RWPE1 (cell line): Measurements from ENCODE around the gene SETBP1.

Experiments
- CTCF ChIA-PET: fragments of 350-600 bp; sonication (Branson Sonifier 250); formaldehyde crosslinking; extraction: SDS; loops from one replicate; lab custom pipeline; 2021; lab: Yijun Ruan, JAX
- POLR2A ChIA-PET: fragments of 400-600 bp; formaldehyde crosslinking; extraction: SDS; loops from one replicate; lab custom pipeline; 2020; ENCODE audit warnings: antibody characterized with exemption; ENCODE audit not compliant: low non-redundant PET; lab: Yijun Ruan, JAX
- DNase-seq: peaks from one replicate; pipeline ENCODE4 v3.0.0; 2012; ENCODE audit warnings: low spot score
- H3K27ac ChIP-seq: fragments of 450-650 bp; 2 replicates; pipeline ENCODE4 v1.5.1; 2017
- CTCF ChIP-seq: fragments of 450-650 bp; conservative IDR thresholded peaks from 2 replicates; pipeline ENCODE4 v1.5.1; 2017; ENCODE audit warnings: low read depth, mild to moderate bottlenecking

SETBP1 gene

GRCh38 chr18:45061359-45061758, 380.7 kb downstream of the SETBP1 start:
- no peak overlapping the region for H3K27ac ChIP-seq
- ChIA-PET CTCF (interaction anchor here (0.6 kb wide), 1 partner anchor 504 kb away, joined by 3 read pairs; no protein-coding TSS in a partner anchor), POLR2A (interaction anchor here (0.5 kb wide), 1 partner anchor 45 kb away, joined by 5 read pairs; no protein-coding TSS in a partner anchor)
- no peak for DNase-seq
- no peak for TF ChIP-seq CTCF

- POLR2A ChIA-PET, result no interaction called here
- TF ChIP-seq CTCF, result no peak
- CTCF ChIA-PET, result no interaction called here
- no peak for DNase-seq
- H3K27ac ChIP-seq, result no peak overlapping the region
These were observed 382.8 kb downstream of the SETBP1 start for GRCh38 chr18:45063246-45064038.

- CTCF ChIA-PET, result no interaction called here
- POLR2A ChIA-PET, result no interaction called here
- no peak for DNase-seq
- no peak overlapping the region for H3K27ac ChIP-seq
- no peak for TF ChIP-seq CTCF
These were observed 385.5 kb downstream of the SETBP1 start for GRCh38 chr18:45066210-45066609.

- DNase-seq, result no peak
- TF ChIP-seq CTCF, result no peak
- CTCF ChIA-PET, result no interaction called here
- POLR2A ChIA-PET, result no interaction called here
- no peak overlapping the region for H3K27ac ChIP-seq
These were observed 386.2 kb downstream of the SETBP1 start for GRCh38 chr18:45066886-45067285.

GRCh38 chr18:45068400-45069094, 387.9 kb downstream of the SETBP1 start:
- TF ChIP-seq CTCF, result no peak
- no peak for DNase-seq
- ChIA-PET POLR2A (no interaction called here), CTCF (interaction anchor here (0.5 kb wide), 1 partner anchor 130 kb away, joined by 3 read pairs; no protein-coding TSS in a partner anchor)
- H3K27ac ChIP-seq, result no peak overlapping the region

GRCh38 chr18:45069546-45069945, 388.9 kb downstream of the SETBP1 start:
- ChIA-PET CTCF (no interaction called here), POLR2A (no interaction called here)
- no peak overlapping the region for H3K27ac ChIP-seq
- TF ChIP-seq CTCF, result no peak
- no peak for DNase-seq
